ENCODE data around the gene TDRD9. TPM values are rescaled to one million over a fixed set of nuclear protein-coding genes. Genes with fewer than 3 reads are reported as not detected.

TDRD9 gene
- total RNA-seq, 1 experiment from 2014 or later = not detected

- DNase-seq (ENCODE audit: extremely low read depth, low read depth) = no peak
Observed at GRCh38 chr14:103969961-103970360, 41.7 kb downstream of the TDRD9 start.

DNA sequence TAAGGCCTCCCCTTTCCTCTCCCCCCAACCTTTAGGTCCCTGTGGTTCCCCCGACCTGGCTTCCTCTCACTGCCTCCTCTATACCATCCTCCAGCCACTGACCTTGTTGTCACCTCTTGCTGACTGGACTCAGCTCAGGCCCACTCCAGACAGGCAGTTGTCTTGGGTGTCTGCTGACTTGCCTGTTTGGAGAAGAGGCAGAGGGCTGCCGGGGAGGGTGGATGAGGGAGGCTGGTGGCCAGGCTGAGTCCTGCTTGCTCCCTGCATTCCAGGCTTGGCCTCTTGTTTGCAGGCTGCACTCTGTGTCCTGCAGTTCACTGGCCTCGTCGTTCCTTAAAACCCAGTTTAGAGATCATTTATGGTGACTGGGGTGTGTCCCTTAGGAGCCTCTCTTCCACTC lies 45.1 kb downstream of the TDRD9 start:
- DNase-seq (ENCODE audit: extremely low read depth, low read depth) = no peak

DNA sequence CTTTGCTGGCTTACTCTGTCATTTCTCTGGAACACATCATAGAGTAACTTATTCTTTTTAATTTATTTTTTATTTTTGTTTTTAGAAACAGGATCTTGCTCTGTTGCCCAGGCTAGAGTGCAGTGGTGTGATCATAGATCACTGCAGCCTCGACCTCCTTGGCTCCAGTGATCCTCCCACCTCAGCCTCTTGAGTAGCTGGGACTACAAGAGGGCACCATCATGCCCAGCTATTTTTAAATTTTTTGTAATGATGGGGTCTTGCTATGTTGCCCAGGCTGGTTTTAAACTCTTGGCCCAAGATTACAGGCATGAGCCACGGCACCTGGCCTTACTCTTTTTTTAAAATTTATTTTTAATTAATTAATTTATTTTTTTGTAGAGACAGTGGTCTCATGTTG lies 46.3 kb downstream of the TDRD9 start:
- no peak for DNase-seq (ENCODE audit: extremely low read depth, low read depth)

DNA sequence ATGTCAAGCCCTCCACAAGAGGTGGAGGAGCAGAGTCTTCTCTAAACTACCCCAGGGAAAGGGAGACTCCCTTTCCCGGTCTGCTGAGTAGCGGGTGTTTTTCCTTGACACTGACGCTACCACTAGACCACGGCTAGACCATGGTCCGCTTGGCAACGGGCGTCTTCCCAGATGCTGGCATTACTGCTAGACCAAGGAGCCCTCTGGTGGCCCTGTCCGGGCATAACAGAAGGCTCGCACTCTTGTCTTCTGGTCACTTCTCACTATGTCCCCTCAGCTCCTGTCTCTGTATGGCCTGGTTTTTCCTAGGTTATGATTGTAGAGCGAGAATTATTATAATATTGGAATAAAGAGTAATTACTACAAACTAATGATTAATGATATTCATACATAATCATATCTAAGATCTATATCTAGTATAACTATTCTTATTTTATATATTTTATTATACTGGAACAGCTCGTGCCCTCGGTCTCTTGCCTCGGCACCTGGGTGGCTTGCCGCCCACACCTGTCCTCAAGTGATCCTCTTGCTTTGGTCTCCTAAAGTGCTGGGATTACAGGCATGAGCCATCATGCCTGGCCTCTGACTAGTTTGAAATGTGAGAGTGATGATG lies 52.5 kb downstream of the TDRD9 start:
- peak; percentile 24 for DNase-seq (ENCODE audit: extremely low read depth, low read depth)

DNA sequence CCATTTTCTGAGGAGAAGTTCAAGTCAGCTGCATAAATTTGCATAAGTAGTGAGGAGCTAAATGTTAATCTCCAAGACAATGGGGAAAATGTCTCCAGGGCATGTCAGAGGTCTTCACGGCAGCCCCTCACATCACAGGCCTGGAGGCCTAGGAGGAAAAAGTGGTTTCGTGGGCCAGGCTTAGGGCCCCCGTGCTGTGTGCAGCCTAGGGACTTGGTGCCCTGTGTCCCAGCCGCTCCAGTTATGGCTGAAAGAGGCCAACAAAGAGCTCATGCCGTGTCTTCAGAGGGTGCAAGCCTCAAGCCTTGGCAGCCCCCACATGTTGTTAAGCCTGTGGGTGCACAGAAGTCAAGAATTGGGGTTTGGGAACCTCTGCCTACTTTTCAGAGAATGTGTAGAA lies 55.9 kb downstream of the TDRD9 start:
- no peak for DNase-seq (ENCODE audit: extremely low read depth, low read depth)

DNA sequence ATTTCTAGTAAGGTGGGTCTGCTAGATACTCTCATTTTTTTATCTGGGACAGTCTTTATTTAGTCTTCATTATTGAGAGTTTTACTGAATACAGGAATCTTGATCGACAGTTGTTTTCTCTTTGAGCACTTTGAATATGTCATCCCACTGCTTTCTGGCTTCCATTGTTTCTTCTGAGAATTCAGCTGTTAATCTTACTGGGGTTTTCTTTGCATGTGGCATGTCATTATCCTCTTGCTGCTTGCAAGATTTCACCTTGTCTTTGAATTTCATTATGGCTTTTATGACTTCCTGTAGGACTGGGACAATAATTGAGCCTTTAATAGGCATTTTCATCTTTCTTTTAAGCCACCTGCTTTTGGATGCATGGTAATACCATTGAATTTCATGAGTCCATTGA lies 60.8 kb downstream of the TDRD9 start:
- no peak for DNase-seq (ENCODE audit: extremely low read depth, low read depth)

DNA sequence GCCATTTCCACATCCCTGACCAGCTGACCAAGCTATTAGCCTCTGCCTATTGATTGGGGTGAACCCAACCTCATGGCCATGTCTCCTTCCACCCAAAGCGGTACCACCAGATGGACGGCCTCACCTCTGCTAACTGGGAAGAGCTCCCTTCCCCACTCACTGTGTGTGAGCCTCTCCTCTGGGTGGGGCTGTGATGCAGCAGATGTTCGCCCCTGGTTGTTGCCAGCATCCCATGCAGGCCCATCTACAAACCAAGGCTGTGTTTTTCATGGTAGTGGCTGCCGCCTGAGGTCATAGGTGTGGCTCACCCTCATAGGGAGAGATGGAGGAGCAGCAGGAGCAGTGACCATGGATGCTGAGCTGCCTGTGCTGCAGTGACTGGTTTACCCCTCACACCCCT lies 61.7 kb downstream of the TDRD9 start:
- DNase-seq (ENCODE audit: extremely low read depth, low read depth) = no peak

GRCh38 chr14:103994535-103995184 lies 66.4 kb downstream of the TDRD9 start:
- DNase-seq (ENCODE audit: extremely low read depth, low read depth) = no peak

DNA sequence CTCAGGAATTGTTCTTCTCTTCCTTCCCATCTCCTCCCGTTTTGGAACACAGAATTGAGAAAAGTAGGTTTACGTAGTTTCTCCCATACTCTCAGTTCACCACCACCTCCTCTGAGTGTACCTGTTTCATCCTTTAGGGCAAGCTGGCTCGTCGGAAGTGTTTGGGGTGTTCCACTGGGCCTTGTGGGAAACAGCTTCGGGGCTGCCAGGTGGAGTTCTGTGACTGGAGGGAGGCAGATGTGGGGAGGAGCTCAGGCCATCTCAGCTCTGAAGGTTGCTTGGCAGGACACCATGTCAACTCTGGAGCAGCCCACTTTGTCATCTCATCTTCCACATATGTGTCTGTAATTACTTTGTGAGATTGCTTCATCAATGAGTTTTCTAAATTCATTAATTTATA lies 67.6 kb downstream of the TDRD9 start:
- no peak for DNase-seq (ENCODE audit: extremely low read depth, low read depth)

- no peak for DNase-seq (ENCODE audit: extremely low read depth, low read depth)
Observed at GRCh38 chr14:103997391-103997790, 69.1 kb downstream of the TDRD9 start.

DNA sequence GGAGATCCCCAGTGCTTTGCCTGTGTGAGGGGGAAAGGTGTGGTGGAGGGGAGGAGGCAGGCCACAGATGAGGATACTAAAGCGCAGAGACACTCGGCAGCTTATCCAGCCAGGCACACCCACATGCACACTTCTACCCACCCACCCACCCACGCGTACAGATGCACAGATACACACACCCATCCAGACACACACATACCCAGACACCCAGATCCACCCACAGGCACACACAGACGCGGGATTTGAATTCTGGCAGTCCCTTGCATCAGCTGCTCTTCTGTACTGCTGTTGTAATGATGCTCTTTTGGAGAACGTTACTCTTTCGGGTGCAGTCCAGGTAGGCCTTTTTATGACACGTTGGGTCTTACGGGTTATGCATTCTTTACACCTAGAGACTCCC lies 69.8 kb downstream of the TDRD9 start:
- DNase-seq (ENCODE audit: extremely low read depth, low read depth) = no peak

- no peak for DNase-seq (ENCODE audit: extremely low read depth, low read depth)
Observed at GRCh38 chr14:103999795-104000440, 71.7 kb downstream of the TDRD9 start.

GRCh38 chr14:104001003-104001402 lies 72.7 kb downstream of the TDRD9 start:
- no peak for DNase-seq (ENCODE audit: extremely low read depth, low read depth)

- DNase-seq (ENCODE audit: extremely low read depth, low read depth) = no peak
Observed at GRCh38 chr14:104003616-104004015, 75.4 kb downstream of the TDRD9 start.

GRCh38 chr14:104004849-104005248 lies 76.6 kb downstream of the TDRD9 start:
- DNase-seq (ENCODE audit: extremely low read depth, low read depth) = no peak

DNA sequence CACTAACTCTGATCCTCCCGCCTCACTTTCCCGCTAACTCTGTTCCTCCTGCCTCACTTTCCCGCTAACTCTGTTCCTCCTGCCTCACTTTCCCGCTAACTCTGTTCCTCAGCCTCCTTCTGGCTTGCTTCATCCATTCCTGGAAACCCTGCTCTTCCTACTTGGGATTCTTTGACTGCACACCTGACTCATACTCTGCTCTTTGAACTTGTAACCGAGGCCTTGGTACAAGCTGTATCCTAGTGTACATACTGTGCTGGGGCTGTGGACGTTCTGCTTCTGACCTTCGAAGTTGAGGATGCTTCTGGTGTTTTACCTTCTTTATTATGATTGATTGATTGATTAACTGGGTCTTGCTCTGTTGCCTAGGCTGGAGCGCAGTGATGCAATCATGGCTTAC lies 77.2 kb downstream of the TDRD9 start:
- DNase-seq (ENCODE audit: extremely low read depth, low read depth) = no peak

DNA sequence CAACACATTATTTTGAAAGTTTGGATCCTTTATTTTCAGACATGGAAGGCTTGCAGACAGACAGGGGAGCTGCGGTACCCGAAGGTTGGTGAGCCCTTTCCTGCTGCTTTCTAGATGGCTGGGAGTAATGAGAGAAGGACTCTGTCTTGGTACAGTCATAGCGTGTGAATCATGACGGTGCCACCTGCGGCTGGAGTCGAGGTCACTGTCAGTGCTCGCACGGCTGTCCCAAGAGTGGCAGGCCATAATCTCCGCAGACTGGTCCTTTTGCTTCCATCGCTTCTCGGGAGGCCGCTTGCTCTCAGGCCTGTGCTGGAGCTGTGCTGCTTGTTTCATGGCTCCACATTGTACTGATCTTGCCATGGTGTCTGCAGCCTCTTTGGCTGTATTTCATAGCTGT lies 78.9 kb downstream of the TDRD9 start:
- DNase-seq (ENCODE audit: extremely low read depth, low read depth) = no peak

- no peak for DNase-seq (ENCODE audit: extremely low read depth, low read depth)
Observed at GRCh38 chr14:104009297-104009696, 81.0 kb downstream of the TDRD9 start.

GRCh38 chr14:104011824-104012517 lies 83.7 kb downstream of the TDRD9 start:
- no peak for DNase-seq (ENCODE audit: extremely low read depth, low read depth)

GRCh38 chr14:104014764-104015163 lies 86.5 kb downstream of the TDRD9 start:
- no peak for DNase-seq (ENCODE audit: extremely low read depth, low read depth)

GRCh38 chr14:104016873-104017650 lies 88.8 kb downstream of the TDRD9 start:
- no peak for DNase-seq (ENCODE audit: extremely low read depth, low read depth)
